Measurements from ENCODE around the gene ENTHD1.

Gene ENTHD1

GRCh38 chr22:39845529-39845928, 48.0 kb downstream of the ENTHD1 start:
- DNase-seq (ENCODE audit: low read depth) = no peak

- no peak for DNase-seq (ENCODE audit: low read depth)
These were observed 53.5 kb downstream of the ENTHD1 start for GRCh38 chr22:39839917-39840510.

GRCh38 chr22:39839204-39839603, 54.4 kb downstream of the ENTHD1 start:
- DNase-seq (ENCODE audit: low read depth) = no peak

- DNase-seq (ENCODE audit: low read depth) = no peak
These were observed 60.0 kb downstream of the ENTHD1 start for GRCh38 chr22:39833610-39834009.

- no peak for DNase-seq (ENCODE audit: low read depth)
These were observed 60.5 kb downstream of the ENTHD1 start for GRCh38 chr22:39833093-39833492.

GRCh38 chr22:39832627-39833074, 60.9 kb downstream of the ENTHD1 start:
- no peak for DNase-seq (ENCODE audit: low read depth)

GRCh38 chr22:39825661-39826102, 67.9 kb downstream of the ENTHD1 start:
- DNase-seq (ENCODE audit: low read depth) = no peak

- no peak for DNase-seq (ENCODE audit: low read depth)
These were observed 72.6 kb downstream of the ENTHD1 start for GRCh38 chr22:39821008-39821407.

- no peak for DNase-seq (ENCODE audit: low read depth)
These were observed 73.3 kb downstream of the ENTHD1 start for GRCh38 chr22:39820256-39820655.

- no peak for DNase-seq (ENCODE audit: low read depth)
These were observed 74.1 kb downstream of the ENTHD1 start for GRCh38 chr22:39819429-39819828.

- DNase-seq (ENCODE audit: low read depth) = no peak
These were observed 75.5 kb downstream of the ENTHD1 start for GRCh38 chr22:39818094-39818493.

- DNase-seq (ENCODE audit: low read depth) = no peak
These were observed 77.6 kb downstream of the ENTHD1 start for GRCh38 chr22:39815932-39816331.

- no peak for DNase-seq (ENCODE audit: low read depth)
These were observed 78.7 kb downstream of the ENTHD1 start for GRCh38 chr22:39814899-39815298.

GRCh38 chr22:39809772-39810557, 83.6 kb downstream of the ENTHD1 start:
- DNase-seq (ENCODE audit: low read depth) = no peak

- DNase-seq (ENCODE audit: low read depth) = no peak
These were observed 85.5 kb downstream of the ENTHD1 start for GRCh38 chr22:39808081-39808480.

- no peak for DNase-seq (ENCODE audit: low read depth)
These were observed 87.5 kb downstream of the ENTHD1 start for GRCh38 chr22:39806109-39806508.

- DNase-seq (ENCODE audit: low read depth) = no peak
These were observed 88.4 kb downstream of the ENTHD1 start for GRCh38 chr22:39805117-39805516.

GRCh38 chr22:39802682-39803081, 90.9 kb downstream of the ENTHD1 start:
- no peak for DNase-seq (ENCODE audit: low read depth)

- DNase-seq (ENCODE audit: low read depth) = no peak
These were observed 92.6 kb downstream of the ENTHD1 start for GRCh38 chr22:39800790-39801520.

- no peak for DNase-seq (ENCODE audit: low read depth)
These were observed 95.9 kb downstream of the ENTHD1 start for GRCh38 chr22:39797528-39798147.

GRCh38 chr22:39789788-39790187, 103.8 kb downstream of the ENTHD1 start:
- DNase-seq (ENCODE audit: low read depth) = no peak

- DNase-seq (ENCODE audit: low read depth) = no peak
These were observed 108.3 kb downstream of the ENTHD1 start for GRCh38 chr22:39785232-39785631.
